HCT116 (cell line): Measurements from ENCODE around the gene CCR7.

ENCODE experiments used
- POLR2A ChIP-seq: IDR thresholded peaks from 2 replicates; pipeline ENCODE4 v1.7.0; 2011; ENCODE audit warnings: borderline replicate concordance; ENCODE audit not compliant: insufficient read depth, insufficient read length; ENCODE audit errors: extremely low read depth
- TF ChIP-seq, protein P1 (sequence below): IDR thresholded peaks from 2 replicates; pipeline ENCODE4 v1.6.1; 2012; ENCODE audit warnings: low read depth

DNA sequence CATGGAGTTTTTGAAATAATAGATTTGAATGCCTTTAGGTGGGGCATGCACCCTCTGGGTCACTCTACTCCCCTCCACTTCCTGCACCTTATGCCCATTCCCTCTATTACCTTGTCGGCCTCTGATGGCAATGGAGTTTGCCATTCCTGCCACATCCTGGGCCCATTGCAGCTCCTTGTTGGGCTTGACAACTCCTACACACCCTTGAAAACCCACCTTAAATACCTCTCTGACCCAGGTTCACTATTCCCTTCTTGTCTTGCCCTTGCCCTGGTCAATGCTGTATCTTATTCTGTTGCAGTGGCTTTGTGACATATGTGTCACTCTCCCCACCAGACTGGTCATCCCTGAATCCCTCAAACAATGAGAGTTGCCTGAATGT lies 2.4 kb downstream of the CCR7 start:
- TF ChIP-seq, protein P1, sequence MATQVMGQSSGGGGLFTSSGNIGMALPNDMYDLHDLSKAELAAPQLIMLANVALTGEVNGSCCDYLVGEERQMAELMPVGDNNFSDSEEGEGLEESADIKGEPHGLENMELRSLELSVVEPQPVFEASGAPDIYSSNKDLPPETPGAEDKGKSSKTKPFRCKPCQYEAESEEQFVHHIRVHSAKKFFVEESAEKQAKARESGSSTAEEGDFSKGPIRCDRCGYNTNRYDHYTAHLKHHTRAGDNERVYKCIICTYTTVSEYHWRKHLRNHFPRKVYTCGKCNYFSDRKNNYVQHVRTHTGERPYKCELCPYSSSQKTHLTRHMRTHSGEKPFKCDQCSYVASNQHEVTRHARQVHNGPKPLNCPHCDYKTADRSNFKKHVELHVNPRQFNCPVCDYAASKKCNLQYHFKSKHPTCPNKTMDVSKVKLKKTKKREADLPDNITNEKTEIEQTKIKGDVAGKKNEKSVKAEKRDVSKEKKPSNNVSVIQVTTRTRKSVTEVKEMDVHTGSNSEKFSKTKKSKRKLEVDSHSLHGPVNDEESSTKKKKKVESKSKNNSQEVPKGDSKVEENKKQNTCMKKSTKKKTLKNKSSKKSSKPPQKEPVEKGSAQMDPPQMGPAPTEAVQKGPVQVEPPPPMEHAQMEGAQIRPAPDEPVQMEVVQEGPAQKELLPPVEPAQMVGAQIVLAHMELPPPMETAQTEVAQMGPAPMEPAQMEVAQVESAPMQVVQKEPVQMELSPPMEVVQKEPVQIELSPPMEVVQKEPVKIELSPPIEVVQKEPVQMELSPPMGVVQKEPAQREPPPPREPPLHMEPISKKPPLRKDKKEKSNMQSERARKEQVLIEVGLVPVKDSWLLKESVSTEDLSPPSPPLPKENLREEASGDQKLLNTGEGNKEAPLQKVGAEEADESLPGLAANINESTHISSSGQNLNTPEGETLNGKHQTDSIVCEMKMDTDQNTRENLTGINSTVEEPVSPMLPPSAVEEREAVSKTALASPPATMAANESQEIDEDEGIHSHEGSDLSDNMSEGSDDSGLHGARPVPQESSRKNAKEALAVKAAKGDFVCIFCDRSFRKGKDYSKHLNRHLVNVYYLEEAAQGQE = no peak
- TF ChIP-seq POLR2A = no peak
